SJSA1 (cell line): Measurements from ENCODE around the gene ING4. TPM values are rescaled to one million over a fixed set of nuclear protein-coding genes. Genes with fewer than 3 reads are reported as not detected.
A peak's percentile ranks its signal among the peaks of the same experiment; 100 is the strongest.

ENCODE experiments used
- DNase-seq, 2 experiments: peaks; one replicate each; pipeline ENCODE4 v3.0.0-alpha.2; 2015 to 2020; ENCODE audit warnings: low spot score in 2 of 2, low read depth in 1 of 2
- H3K27ac ChIP-seq: fragments of 250-450 bp; sonication (Bioruptor Pico); 2 replicates; pipeline ENCODE4 v1.5.1; 2020; ENCODE audit warnings: mild to moderate bottlenecking, moderate library complexity
- H3K27me3 ChIP-seq: fragments of 250-450 bp; sonication (Bioruptor Pico); replicated peaks from 2 replicates; pipeline ENCODE4 v1.5.1; 2020; ENCODE audit warnings: mild to moderate bottlenecking, moderate library complexity
- H3K36me3 ChIP-seq: fragments of 250-450 bp; sonication (Bioruptor Pico); 2 replicates; pipeline ENCODE4 v1.5.1; 2020; ENCODE audit warnings: mild to moderate bottlenecking
- H3K4me1 ChIP-seq: fragments of 250-450 bp; sonication (Bioruptor Pico); replicated peaks from 2 replicates; pipeline ENCODE4 v1.6.1; 2021; ENCODE audit warnings: mild to moderate bottlenecking
- H3K4me3 ChIP-seq: fragments of 250-450 bp; sonication (Bioruptor Pico); 2 replicates; pipeline ENCODE4 v1.5.1; 2020; ENCODE audit warnings: mild to moderate bottlenecking
- H3K9me3 ChIP-seq: fragments of 250-450 bp; sonication (Bioruptor Pico); replicated peaks from 2 replicates; pipeline ENCODE4 v1.5.1; 2020; ENCODE audit warnings: mild to moderate bottlenecking
- total RNA-seq: library from RNA; depleted of rRNA; stranded (reverse); fragments of >200 nt; shearing (Covaris generic); gene quantifications from 2 replicates; pipeline ENCODE4 v1.2.3, GENCODE V29; 2014

The ING4 gene
- total RNA-seq, 1 experiment from 2014 or later: 34.8 TPM

DNA sequence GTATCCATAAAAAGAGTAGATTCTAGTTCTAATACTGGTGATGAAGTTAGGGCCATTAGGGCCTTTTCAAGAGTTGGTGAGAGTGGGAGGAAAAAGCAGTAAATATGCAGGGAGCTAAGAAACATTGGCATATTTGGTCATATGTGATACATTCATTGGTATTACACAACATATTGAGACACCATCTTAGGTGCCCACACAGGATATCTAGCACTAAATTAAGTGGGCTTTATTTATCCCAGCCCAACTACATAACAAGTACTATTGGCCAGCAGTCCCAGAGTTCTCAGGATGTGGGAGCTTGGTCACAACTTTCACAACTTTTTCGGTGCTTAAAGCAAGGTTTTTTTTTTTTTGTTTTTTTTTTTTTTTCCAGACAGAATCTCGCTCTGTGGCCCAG is 2.0 kb upstream of the ING4 start:
- DNase-seq: no peak
- peaks cover 38% of the 10 kb centered on the region for H3K36me3 ChIP-seq
- no peaks in the 10 kb centered on the region for H3K27me3 ChIP-seq
- no peaks in the 10 kb centered on the region for H3K9me3 ChIP-seq
- peaks cover 10% of the 10 kb centered on the region for H3K4me1 ChIP-seq
- H3K27ac ChIP-seq: no peak overlapping the region
- H3K4me3 ChIP-seq: no peak overlapping the region

DNA sequence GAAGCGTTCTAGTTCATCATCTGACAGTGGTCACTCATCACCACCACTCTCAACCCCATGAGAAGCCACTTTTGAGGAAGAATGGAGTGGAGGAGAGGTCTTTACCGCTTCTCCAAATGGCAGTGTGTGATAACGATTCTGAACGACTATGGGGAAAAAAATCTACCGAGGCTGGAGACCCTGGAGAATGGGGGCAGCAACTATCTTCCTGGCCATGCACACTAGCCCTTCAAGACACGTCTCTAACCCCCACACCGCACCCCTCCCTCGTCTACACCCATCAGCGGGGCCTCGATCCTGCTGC is 365 bp downstream of the ING4 start:
- H3K4me1 ChIP-seq: peaks cover 10% of the 10 kb centered on the region
- peaks cover 16% of the 10 kb centered on the region for H3K36me3 ChIP-seq
- no peaks in the 10 kb centered on the region for H3K27me3 ChIP-seq
- peak overlapping the region; percentile 48 for H3K4me3 ChIP-seq
- H3K27ac ChIP-seq: peak overlapping the region; percentile 31
- H3K9me3 ChIP-seq: no peaks in the 10 kb centered on the region
- no peak for DNase-seq

DNA sequence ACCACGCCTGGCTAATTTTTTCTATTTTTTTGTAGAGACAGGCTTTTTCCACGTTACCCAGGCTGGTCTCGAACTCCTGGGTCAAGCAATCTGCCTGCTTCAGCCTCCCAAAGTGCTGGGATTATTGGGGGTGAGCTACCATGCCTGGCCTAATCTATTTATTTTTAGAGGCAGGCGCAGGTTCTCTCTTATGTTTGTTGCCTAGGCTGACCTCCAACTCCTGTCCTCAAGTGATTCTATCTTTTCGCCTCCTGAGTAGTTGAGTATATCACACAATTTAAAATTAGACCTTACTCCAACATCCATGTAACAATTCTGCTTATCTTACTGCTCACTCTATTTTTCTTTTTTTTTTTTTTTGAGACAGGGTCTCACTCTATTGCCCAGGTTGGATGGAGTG is 8.9 kb downstream of the ING4 start:
- no peak overlapping the region for H3K27ac ChIP-seq
- H3K4me1 ChIP-seq: no peaks in the 10 kb centered on the region
- no peak for DNase-seq
- no peaks in the 10 kb centered on the region for H3K27me3 ChIP-seq
- peaks cover 49% of the 10 kb centered on the region for H3K36me3 ChIP-seq
- no peak overlapping the region for H3K4me3 ChIP-seq
- no peaks in the 10 kb centered on the region for H3K9me3 ChIP-seq

DNA sequence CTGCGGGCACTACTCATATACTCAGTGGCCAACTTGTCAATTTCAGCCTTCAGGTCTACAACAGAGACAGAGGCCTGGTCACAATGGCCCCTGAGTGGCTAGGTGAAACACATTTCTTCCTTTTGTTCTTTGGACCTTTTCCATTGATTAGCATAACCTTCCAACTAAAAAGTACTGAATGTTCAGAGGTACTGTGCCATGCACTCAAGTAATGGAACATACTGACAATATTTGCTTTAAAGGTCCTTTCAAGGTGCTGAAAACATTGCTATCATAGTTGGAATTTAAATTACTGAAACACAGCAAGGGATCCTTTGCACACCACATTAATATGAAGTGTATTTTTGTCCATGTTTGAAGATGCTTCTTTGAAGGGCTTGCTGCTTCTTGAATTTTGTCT is 9.6 kb downstream of the ING4 start:
- no peaks in the 10 kb centered on the region for H3K9me3 ChIP-seq
- no peak overlapping the region for H3K4me3 ChIP-seq
- H3K36me3 ChIP-seq: peaks cover 49% of the 10 kb centered on the region
- no peak overlapping the region for H3K27ac ChIP-seq
- no peak for DNase-seq
- H3K27me3 ChIP-seq: no peaks in the 10 kb centered on the region
- H3K4me1 ChIP-seq: no peaks in the 10 kb centered on the region

DNA sequence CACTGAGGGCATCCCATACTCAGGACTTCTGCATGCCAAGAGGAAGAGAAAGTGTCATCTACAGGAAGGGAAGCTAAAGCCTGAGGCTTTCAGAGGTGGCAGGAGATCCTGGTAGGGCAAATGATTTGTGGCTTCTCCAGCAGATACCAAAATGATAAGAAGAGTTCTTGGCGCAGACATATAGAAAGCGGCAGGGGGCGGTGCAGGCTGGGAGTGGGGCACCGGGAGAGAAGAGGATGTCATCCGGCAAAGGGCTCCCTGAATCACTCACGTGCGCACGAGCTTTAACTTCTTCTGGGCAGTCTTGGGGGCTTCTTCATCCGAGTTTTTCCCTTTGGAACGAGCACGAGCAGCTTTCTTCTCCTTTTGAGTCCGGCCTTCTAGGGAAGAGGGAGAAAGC is 10.5 kb downstream of the ING4 start:
- no peaks in the 10 kb centered on the region for H3K27me3 ChIP-seq
- H3K4me3 ChIP-seq: no peak overlapping the region
- no peaks in the 10 kb centered on the region for H3K9me3 ChIP-seq
- peaks cover 49% of the 10 kb centered on the region for H3K36me3 ChIP-seq
- H3K4me1 ChIP-seq: no peaks in the 10 kb centered on the region
- no peak for DNase-seq
- no peak overlapping the region for H3K27ac ChIP-seq

DNA sequence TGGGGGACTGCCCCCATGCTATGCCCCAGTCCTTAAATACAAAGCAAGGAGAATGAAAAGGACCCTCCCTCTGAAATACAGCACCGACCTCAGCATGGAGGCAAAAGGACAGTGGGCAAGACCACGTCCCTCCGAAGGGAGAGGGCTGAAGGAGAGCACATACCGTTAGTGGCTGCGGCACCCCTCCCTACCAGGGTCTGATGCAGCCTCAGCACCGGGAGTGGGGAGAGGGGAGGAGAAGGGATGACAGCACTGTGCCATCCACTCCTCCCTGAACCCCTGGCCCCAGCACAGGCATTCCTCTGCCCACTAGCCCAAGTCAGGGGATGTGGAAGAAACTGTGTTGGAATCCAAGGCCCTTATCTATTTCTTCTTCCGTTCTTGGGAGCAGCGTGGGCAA is 12.1 kb downstream of the ING4 start:
- Histone ChIP-seq H3K4me3 (no peak overlapping the region), H3K4me1 (no peaks in the 10 kb centered on the region), H3K27me3 (no peaks in the 10 kb centered on the region), H3K36me3 (peaks cover 44% of the 10 kb centered on the region), H3K27ac (no peak overlapping the region), H3K9me3 (no peaks in the 10 kb centered on the region)
- no peak for DNase-seq

- no peaks in the 10 kb centered on the region for H3K9me3 ChIP-seq
- no peak within 1 kb of the TSS for H3K4me3 ChIP-seq
- H3K27ac ChIP-seq: no peak within 1 kb of the TSS
- H3K36me3 ChIP-seq: peaks cover 19% of the 10 kb centered on the region
- H3K4me1 ChIP-seq: no peaks in the 10 kb centered on the region
- DNase-seq: no peak
- no peaks in the 10 kb centered on the region for H3K27me3 ChIP-seq
These were observed 15.8 kb downstream of the ING4 start, which contains the start of gene ACRBP for GRCh38 chr12:6647083-6647604. TSS of gene ACRBP (minus strand) at chr12:6647432. CDS start at chr12:6647366, 66 bp downstream.

DNA sequence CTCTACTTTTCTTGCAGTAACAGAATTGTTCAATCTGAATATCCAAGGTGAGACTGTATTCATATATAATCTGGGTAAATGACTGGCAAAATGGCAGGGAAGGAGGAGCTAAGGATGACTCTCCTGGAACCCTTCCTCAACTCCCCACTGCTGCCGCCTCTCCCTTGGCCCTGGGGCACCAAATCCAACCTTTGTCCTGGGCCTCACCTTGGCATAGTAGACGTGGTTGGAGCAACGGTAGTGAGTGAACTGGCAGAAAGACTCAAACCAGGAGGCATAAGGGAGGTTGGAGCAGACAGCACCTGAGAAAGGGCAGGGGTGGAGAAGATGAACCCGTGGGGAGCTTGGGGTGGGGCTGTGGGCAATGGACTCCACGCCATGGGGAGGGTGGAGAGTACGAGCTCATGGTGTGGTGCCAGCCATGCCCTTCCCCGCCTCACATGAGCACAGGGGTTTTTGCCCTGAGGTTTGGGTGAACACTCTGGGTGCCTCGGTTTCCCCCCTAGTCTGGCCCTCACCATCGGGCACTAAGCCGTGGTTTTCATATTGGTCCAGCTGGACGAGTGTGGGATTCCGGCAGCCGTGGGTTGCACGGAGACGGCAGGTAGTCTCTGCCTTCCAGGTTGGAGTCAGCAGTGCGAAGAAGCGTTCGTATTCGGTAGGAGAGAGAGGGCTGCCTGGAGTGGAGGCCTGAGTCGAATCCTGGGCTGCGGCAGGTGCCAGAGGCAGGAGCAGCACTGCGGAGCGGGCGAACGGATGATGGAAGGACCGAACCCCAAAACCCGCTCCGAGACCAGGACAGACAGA is 16.4 kb downstream of the ING4 start:
- no peak for DNase-seq
- Histone ChIP-seq H3K27me3 (no peaks in the 10 kb centered on the region), H3K4me1 (no peaks in the 10 kb centered on the region), H3K27ac (no peak overlapping the region), H3K36me3 (peaks cover 16% of the 10 kb centered on the region), H3K4me3 (no peak overlapping the region), H3K9me3 (no peaks in the 10 kb centered on the region)

DNA sequence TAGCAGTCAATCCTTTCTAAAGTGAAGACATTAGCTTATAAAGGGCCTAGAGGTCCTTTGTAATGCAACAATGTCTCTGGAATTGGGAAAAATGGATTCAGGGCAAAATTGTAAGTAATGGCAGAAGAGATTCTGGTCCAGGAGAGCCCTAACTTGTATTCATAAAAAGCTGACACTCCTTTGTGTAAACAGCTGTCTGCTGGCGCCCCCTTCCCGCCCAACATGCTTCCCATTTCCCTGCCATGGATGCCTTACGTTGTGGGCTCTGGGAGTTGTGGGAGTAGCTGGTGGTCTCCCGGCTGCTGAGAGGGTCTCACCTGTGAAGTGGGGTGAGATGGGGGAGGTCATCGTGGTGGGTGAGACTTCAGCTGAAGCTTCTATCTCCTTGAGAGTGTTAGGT is 18.0 kb downstream of the ING4 start:
- Histone ChIP-seq H3K4me3 (no peak overlapping the region), H3K4me1 (no peaks in the 10 kb centered on the region), H3K36me3 (0 out of 2 replicates have a peak, but pooled peaks cover 6% of the 10 kb centered on the region), H3K27ac (no peak overlapping the region), H3K9me3 (no peaks in the 10 kb centered on the region), H3K27me3 (no peaks in the 10 kb centered on the region)
- DNase-seq: no peak

GRCh38 chr12:6644257-6644596 is 18.7 kb downstream of the ING4 start:
- Histone ChIP-seq H3K9me3 (no peaks in the 10 kb centered on the region), H3K27me3 (no peaks in the 10 kb centered on the region), H3K4me3 (no peak overlapping the region), H3K36me3 (no peaks in the 10 kb centered on the region), H3K4me1 (no peaks in the 10 kb centered on the region), H3K27ac (no peak overlapping the region)
- DNase-seq: no peak

- Histone ChIP-seq H3K4me1 (no peaks in the 10 kb centered on the region), H3K27me3 (no peaks in the 10 kb centered on the region), H3K4me3 (no peak overlapping the region), H3K36me3 (no peaks in the 10 kb centered on the region), H3K9me3 (no peaks in the 10 kb centered on the region), H3K27ac (no peak overlapping the region)
- no peak for DNase-seq
These were observed 19.2 kb downstream of the ING4 start for GRCh38 chr12:6643569-6644256.

- H3K27ac ChIP-seq: no peak overlapping the region
- no peaks in the 10 kb centered on the region for H3K36me3 ChIP-seq
- DNase-seq: no peak
- no peaks in the 10 kb centered on the region for H3K27me3 ChIP-seq
- no peak overlapping the region for H3K4me3 ChIP-seq
- H3K4me1 ChIP-seq: no peaks in the 10 kb centered on the region; the same call in 1 of the 2 replicates
- H3K9me3 ChIP-seq: no peaks in the 10 kb centered on the region
These were observed 21.8 kb downstream of the ING4 start for GRCh38 chr12:6641131-6641530.

DNA sequence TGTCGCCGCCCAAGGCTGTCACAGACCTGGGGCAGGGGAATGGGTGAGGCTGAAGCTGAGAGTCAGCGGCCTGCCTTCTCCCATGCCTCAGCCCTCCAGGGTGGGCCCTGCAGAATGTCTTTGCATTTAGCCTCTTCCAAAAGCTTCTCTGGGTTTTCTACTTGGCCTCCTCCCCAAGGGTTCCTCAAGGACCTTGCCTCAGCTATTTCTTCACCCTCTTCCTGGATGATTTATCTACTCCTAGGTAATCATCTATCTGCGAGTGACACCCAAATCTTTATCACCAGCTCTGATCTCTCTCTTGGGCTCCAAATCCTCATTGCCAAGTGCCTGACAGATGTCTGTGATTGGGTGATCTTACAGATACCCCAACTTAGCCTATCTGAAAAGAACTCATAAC is 22.4 kb downstream of the ING4 start:
- DNase-seq: no peak
- Histone ChIP-seq H3K4me1 (peaks cover under 1% of the 10 kb centered on the region; the same call in 1 of the 2 replicates), H3K4me3 (no peak overlapping the region), H3K9me3 (no peaks in the 10 kb centered on the region), H3K36me3 (no peaks in the 10 kb centered on the region), H3K27me3 (no peaks in the 10 kb centered on the region), H3K27ac (no peak overlapping the region)

- H3K9me3 ChIP-seq: no peaks in the 10 kb centered on the region
These were observed 23.6 kb downstream of the ING4 start for GRCh38 chr12:6639151-6639801.

More at GRCh38 chr12:6639151-6639801, 23.6 kb downstream of the ING4 start:
- Histone ChIP-seq H3K27me3 (no peaks in the 10 kb centered on the region), H3K27ac (no peak overlapping the region), H3K4me1 (peaks cover 3% of the 10 kb centered on the region; the same call in 1 of the 2 replicates), H3K36me3 (no peaks in the 10 kb centered on the region), H3K4me3 (no peak overlapping the region)
- no peak for DNase-seq
